Measurements from ENCODE around the gene TPD52L2. TPM values are rescaled to one million over a fixed set of nuclear protein-coding genes. Genes with fewer than 3 reads are reported as not detected.

TPD52L2 gene
- polyA plus RNA-seq, 2 donors: 82.0 to 107 TPM

GRCh38 chr20:63828545-63828944, 36.5 kb upstream of the TPD52L2 start:
- Histone ChIP-seq H3K9me3 (ENCODE audit: control insufficient read depth in 2 of 2, insufficient read depth in 1 of 2, low read depth in 1 of 2, low read length in 1 of 2) (no peaks in the 10 kb centered on the region), H3K36me3 (ENCODE audit: control insufficient read depth in 2 of 2, insufficient read depth in 2 of 2, low read length in 1 of 2) (no peaks in the 10 kb centered on the region), H3K4me3 (ENCODE audit: low read depth in 1 of 2, low read length in 2 of 2) (no peak overlapping the region), H3K27ac (ENCODE audit: low read depth in 2 of 2, low read length in 1 of 2) (no peak overlapping the region), H3K27me3 (ENCODE audit: control insufficient read depth in 1 of 2, insufficient read depth in 2 of 2, low read length in 2 of 2) (peaks cover 0 to 5% of the 10 kb centered on the region in 2 donors), H3K4me1 (ENCODE audit: control insufficient read depth in 2 of 2, insufficient read depth in 2 of 2, low read length in 1 of 2) (peaks cover 0 to 3% of the 10 kb centered on the region in 2 donors)
- 78 to 82% methylated on average over 12 to 14 of the region's 14 CpGs for WGBS, 2 donors

DNA sequence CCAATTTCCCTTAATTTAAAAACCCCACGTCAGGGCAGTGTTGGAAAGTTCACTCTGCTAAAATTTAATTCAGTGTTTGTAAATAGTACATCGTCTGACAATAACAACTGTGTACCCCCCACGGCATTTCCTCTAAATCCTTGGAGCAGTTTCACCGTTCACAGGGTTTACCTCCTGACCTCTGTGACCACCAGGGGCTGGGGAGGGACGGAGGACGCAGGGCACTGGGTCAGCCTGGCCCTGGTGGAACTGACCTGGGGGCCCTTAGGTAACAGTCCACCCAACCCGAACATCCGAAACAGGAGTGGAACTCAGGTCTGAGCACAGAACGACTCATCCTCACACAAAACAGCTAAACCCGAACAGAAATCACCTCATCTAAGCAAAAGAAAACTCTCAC, 36.1 kb upstream of the TPD52L2 start:
- WGBS, 2 donors: 64 to 69% methylated on average over 10 of the region's 10 CpGs
- Histone ChIP-seq H3K27ac (ENCODE audit: low read depth in 2 of 2, low read length in 1 of 2) (no peak overlapping the region), H3K4me1 (ENCODE audit: control insufficient read depth in 2 of 2, insufficient read depth in 2 of 2, low read length in 1 of 2) (peaks cover 0 to 3% of the 10 kb centered on the region in 2 donors), H3K27me3 (ENCODE audit: control insufficient read depth in 1 of 2, insufficient read depth in 2 of 2, low read length in 2 of 2) (peaks cover 0 to 5% of the 10 kb centered on the region in 2 donors), H3K9me3 (ENCODE audit: control insufficient read depth in 2 of 2, insufficient read depth in 1 of 2, low read depth in 1 of 2, low read length in 1 of 2) (no peaks in the 10 kb centered on the region), H3K4me3 (ENCODE audit: low read depth in 1 of 2, low read length in 2 of 2) (peak overlapping the region in 1 of 2 donors; percentile 72), H3K36me3 (ENCODE audit: control insufficient read depth in 2 of 2, insufficient read depth in 2 of 2, low read length in 1 of 2) (no peaks in the 10 kb centered on the region)

- 8 to 16% methylated on average over 10 of the region's 10 CpGs for WGBS, 2 donors
- Histone ChIP-seq H3K36me3 (ENCODE audit: control insufficient read depth in 2 of 2, insufficient read depth in 2 of 2, low read length in 1 of 2) (no peaks in the 10 kb centered on the region), H3K4me3 (ENCODE audit: low read depth in 1 of 2, low read length in 2 of 2) (peak overlapping the region; percentile 41 to 72), H3K4me1 (ENCODE audit: control insufficient read depth in 2 of 2, insufficient read depth in 2 of 2, low read length in 1 of 2) (peaks cover 0 to 3% of the 10 kb centered on the region in 2 donors), H3K9me3 (ENCODE audit: control insufficient read depth in 2 of 2, insufficient read depth in 1 of 2, low read depth in 1 of 2, low read length in 1 of 2) (no peaks in the 10 kb centered on the region), H3K27ac (ENCODE audit: low read depth in 2 of 2, low read length in 1 of 2) (no peak overlapping the region), H3K27me3 (ENCODE audit: control insufficient read depth in 1 of 2, insufficient read depth in 2 of 2, low read length in 2 of 2) (peaks cover 0 to 5% of the 10 kb centered on the region in 2 donors)
These were observed 35.5 kb upstream of the TPD52L2 start for GRCh38 chr20:63829603-63829944.

DNA sequence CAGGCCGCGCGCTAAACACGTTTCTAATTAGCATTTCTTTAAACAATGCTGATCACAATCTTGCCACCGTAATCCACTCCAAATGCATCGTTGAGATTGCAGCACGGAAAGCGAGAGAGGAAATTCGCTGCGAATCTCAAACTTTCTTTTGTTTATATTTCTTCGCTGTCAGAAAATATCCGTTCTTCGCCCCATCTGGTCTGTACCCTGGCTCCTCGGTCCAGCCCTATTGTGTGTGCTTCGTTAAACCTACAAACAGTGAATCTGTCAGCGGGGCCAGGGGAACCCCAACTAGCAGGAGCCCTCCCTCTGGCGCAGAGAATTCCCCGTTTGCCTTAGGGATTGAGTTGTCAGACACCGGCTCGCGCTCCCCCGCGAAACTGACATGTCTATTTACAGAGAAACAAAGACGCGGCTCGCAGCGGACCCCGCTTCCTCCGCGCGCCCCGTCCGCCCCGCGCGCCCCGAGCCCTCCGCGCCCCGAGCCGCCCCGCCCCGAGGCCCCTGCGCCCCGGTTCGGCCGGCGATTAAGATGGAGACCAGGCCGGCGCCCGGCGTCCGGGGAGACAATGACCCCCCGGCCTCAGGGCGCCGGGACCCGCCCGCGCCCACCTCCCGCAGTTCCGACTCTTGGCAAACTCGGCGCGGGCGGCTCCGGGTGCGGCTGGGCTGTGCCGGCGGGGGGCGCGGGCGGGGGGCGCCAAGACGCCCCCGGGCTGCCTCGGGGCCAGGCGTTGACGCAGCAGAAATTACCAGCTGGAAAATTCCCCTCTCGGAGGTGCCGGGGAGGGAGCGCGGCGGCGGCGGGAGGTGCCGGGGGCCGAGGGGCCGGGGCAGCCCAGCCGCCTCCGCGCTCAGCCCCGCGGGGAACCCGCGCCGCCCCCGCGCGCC, 34.9 kb upstream of the TPD52L2 start:
- Histone ChIP-seq H3K9me3 (ENCODE audit: control insufficient read depth in 2 of 2, insufficient read depth in 1 of 2, low read depth in 1 of 2, low read length in 1 of 2) (no peaks in the 10 kb centered on the region), H3K36me3 (ENCODE audit: control insufficient read depth in 2 of 2, insufficient read depth in 2 of 2, low read length in 1 of 2) (no peaks in the 10 kb centered on the region), H3K4me1 (ENCODE audit: control insufficient read depth in 2 of 2, insufficient read depth in 2 of 2, low read length in 1 of 2) (peaks cover 0 to 3% of the 10 kb centered on the region in 2 donors), H3K4me3 (ENCODE audit: low read depth in 1 of 2, low read length in 2 of 2) (peak overlapping the region; percentile 41 to 72), H3K27me3 (ENCODE audit: control insufficient read depth in 1 of 2, insufficient read depth in 2 of 2, low read length in 2 of 2) (peaks cover 0 to 5% of the 10 kb centered on the region in 2 donors), H3K27ac (ENCODE audit: low read depth in 2 of 2, low read length in 1 of 2) (peak overlapping the region; percentile 36 to 48)
- WGBS, 2 donors: 0 to 1% methylated on average over 54 to 99 of the region's 99 CpGs

- peak within 1 kb of the TSS; percentile 55 to 72 for H3K4me3 ChIP-seq (ENCODE audit: low read depth in 1 of 2, low read length in 2 of 2)
- peak within 1 kb of the TSS; percentile 48 to 62 for H3K27ac ChIP-seq (ENCODE audit: low read depth in 2 of 2, low read length in 1 of 2)
- no peaks in the 10 kb centered on the region for H3K36me3 ChIP-seq (ENCODE audit: control insufficient read depth in 2 of 2, insufficient read depth in 2 of 2, low read length in 1 of 2)
- H3K27me3 ChIP-seq (ENCODE audit: control insufficient read depth in 1 of 2, insufficient read depth in 2 of 2, low read length in 2 of 2): peaks cover 0 to 5% of the 10 kb centered on the region in 2 donors
- H3K4me1 ChIP-seq (ENCODE audit: control insufficient read depth in 2 of 2, insufficient read depth in 2 of 2, low read length in 1 of 2): peaks cover 0 to 3% of the 10 kb centered on the region in 2 donors
- 1 to 2% methylated on average over 27 to 147 of the region's 147 CpGs for WGBS, 2 donors
- no peaks in the 10 kb centered on the region for H3K9me3 ChIP-seq (ENCODE audit: control insufficient read depth in 2 of 2, insufficient read depth in 1 of 2, low read depth in 1 of 2, low read length in 1 of 2)
These were observed 34.1 kb upstream of the TPD52L2 start, which contains the start of gene ZBTB46 for GRCh38 chr20:63830841-63831588. Gene ZBTB46 (minus strand): TSS chr20:63831264. CDS start chr20:63790757, 40,507 bp downstream.

DNA sequence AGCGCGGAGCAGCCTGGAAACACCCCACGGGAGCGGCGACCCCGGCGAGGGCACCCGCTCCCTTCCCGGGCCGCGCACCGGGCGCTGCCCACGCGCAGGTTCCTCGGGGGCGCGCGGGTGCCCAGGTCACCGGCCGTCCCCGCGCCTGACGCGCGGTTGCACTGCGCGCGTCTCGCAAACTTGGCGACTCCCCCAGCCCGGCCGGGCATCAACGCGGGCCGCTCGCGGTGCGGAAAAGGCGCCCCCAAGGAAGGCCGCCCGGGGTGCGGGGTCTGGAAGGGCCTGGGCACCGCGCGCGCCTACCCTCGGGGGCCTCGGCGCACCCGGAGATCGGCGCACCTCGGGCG, 33.5 kb upstream of the TPD52L2 start:
- H3K4me3 ChIP-seq (ENCODE audit: low read depth in 1 of 2, low read length in 2 of 2): peak overlapping the region; percentile 55 to 72
- H3K27ac ChIP-seq (ENCODE audit: low read depth in 2 of 2, low read length in 1 of 2): peak overlapping the region; percentile 47 to 62
- 0 to 2% methylated on average over 48 to 55 of the region's 55 CpGs for WGBS, 2 donors
- no peaks in the 10 kb centered on the region for H3K36me3 ChIP-seq (ENCODE audit: control insufficient read depth in 2 of 2, insufficient read depth in 2 of 2, low read length in 1 of 2)
- H3K4me1 ChIP-seq (ENCODE audit: control insufficient read depth in 2 of 2, insufficient read depth in 2 of 2, low read length in 1 of 2): peaks cover 0 to 3% of the 10 kb centered on the region in 2 donors
- H3K9me3 ChIP-seq (ENCODE audit: control insufficient read depth in 2 of 2, insufficient read depth in 1 of 2, low read depth in 1 of 2, low read length in 1 of 2): no peaks in the 10 kb centered on the region
- H3K27me3 ChIP-seq (ENCODE audit: control insufficient read depth in 1 of 2, insufficient read depth in 2 of 2, low read length in 2 of 2): peaks cover 0 to 5% of the 10 kb centered on the region in 2 donors

DNA sequence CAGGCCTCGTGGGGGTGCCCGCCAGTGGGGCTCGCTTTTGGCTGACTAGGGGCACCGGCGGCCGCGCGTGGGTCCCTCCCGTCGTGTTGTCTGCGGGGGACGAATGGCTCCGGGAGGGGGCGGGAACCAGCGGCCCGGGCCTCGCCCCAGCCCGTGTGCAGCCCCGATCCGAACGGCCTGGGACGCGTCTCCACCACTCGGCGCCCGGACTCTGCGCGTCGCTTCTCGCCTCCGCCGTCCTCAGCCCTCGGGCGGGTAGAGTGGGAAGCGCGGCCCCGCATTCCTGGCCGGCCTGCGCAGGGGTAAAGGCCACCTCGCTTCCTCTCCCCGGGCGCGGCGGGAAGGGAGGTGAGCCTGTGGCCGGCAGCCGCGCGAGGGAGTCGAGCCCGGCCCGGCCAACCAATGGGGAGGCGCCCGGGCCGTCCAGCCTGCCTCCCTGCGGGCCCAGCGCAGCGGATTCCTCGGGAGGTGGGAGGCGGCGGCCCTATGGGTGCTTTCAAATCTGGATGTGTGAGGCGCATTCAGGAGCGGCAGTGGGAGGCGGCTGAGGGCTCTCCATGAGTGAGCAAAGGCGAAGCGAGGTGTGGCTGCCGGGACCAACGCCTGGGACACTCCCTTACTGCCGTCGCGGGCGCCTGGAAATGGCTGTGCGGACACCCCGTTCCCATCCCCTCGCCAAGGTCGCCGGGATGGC, 32.9 kb upstream of the TPD52L2 start:
- Histone ChIP-seq H3K36me3 (ENCODE audit: control insufficient read depth in 2 of 2, insufficient read depth in 2 of 2, low read length in 1 of 2) (no peaks in the 10 kb centered on the region), H3K4me1 (ENCODE audit: control insufficient read depth in 2 of 2, insufficient read depth in 2 of 2, low read length in 1 of 2) (peaks cover 0 to 3% of the 10 kb centered on the region in 2 donors), H3K4me3 (ENCODE audit: low read depth in 1 of 2, low read length in 2 of 2) (peak overlapping the region; percentile 55 to 72), H3K9me3 (ENCODE audit: control insufficient read depth in 2 of 2, insufficient read depth in 1 of 2, low read depth in 1 of 2, low read length in 1 of 2) (no peaks in the 10 kb centered on the region), H3K27me3 (ENCODE audit: control insufficient read depth in 1 of 2, insufficient read depth in 2 of 2, low read length in 2 of 2) (peaks cover 0 to 5% of the 10 kb centered on the region in 2 donors), H3K27ac (ENCODE audit: low read depth in 2 of 2, low read length in 1 of 2) (peak overlapping the region; percentile 48 to 62)
- 10 to 15% methylated on average over 58 to 76 of the region's 76 CpGs for WGBS, 2 donors

- H3K27me3 ChIP-seq (ENCODE audit: control insufficient read depth in 1 of 2, insufficient read depth in 2 of 2, low read length in 2 of 2): peaks cover 0 to 5% of the 10 kb centered on the region in 2 donors
- H3K9me3 ChIP-seq (ENCODE audit: control insufficient read depth in 2 of 2, insufficient read depth in 1 of 2, low read depth in 1 of 2, low read length in 1 of 2): no peaks in the 10 kb centered on the region
- no peak overlapping the region for H3K4me3 ChIP-seq (ENCODE audit: low read depth in 1 of 2, low read length in 2 of 2)
- H3K36me3 ChIP-seq (ENCODE audit: control insufficient read depth in 2 of 2, insufficient read depth in 2 of 2, low read length in 1 of 2): no peaks in the 10 kb centered on the region
- peaks cover 0 to 3% of the 10 kb centered on the region in 2 donors for H3K4me1 ChIP-seq (ENCODE audit: control insufficient read depth in 2 of 2, insufficient read depth in 2 of 2, low read length in 1 of 2)
- peak overlapping the region in 1 of 2 donors; percentile 38 for H3K27ac ChIP-seq (ENCODE audit: low read depth in 2 of 2, low read length in 1 of 2)
- WGBS, 2 donors: 65 to 72% methylated on average over 20 of the region's 20 CpGs
These were observed 31.1 kb upstream of the TPD52L2 start for GRCh38 chr20:63833776-63834490.

DNA sequence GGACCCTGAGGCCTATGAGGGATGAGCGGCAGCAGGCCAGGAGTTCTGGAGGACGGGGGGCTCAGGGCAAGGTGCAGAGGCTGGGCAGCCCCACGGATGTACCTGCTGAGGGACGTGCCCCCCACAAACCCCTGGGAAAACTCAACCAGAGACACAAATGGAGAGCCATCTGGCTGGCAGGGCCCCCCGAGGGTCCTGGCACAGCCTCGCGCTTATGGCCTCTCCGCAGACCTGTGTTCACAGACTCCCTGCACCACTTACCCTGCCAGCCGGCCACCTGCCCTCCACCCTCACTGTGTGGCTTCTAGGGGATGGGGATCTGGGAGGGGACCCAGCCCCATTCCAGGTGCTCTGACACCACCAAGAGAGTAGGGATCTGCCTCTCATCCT, 30.6 kb upstream of the TPD52L2 start:
- no peaks in the 10 kb centered on the region for H3K9me3 ChIP-seq (ENCODE audit: control insufficient read depth in 2 of 2, insufficient read depth in 1 of 2, low read depth in 1 of 2, low read length in 1 of 2)
- H3K27me3 ChIP-seq (ENCODE audit: control insufficient read depth in 1 of 2, insufficient read depth in 2 of 2, low read length in 2 of 2): peaks cover 0 to 5% of the 10 kb centered on the region in 2 donors
- WGBS, 2 donors: 76 to 83% methylated on average over 7 to 9 of the region's 9 CpGs
- no peak overlapping the region for H3K4me3 ChIP-seq (ENCODE audit: low read depth in 1 of 2, low read length in 2 of 2)
- no peaks in the 10 kb centered on the region for H3K36me3 ChIP-seq (ENCODE audit: control insufficient read depth in 2 of 2, insufficient read depth in 2 of 2, low read length in 1 of 2)
- peak overlapping the region in 1 of 2 donors; percentile 38 for H3K27ac ChIP-seq (ENCODE audit: low read depth in 2 of 2, low read length in 1 of 2)
- H3K4me1 ChIP-seq (ENCODE audit: control insufficient read depth in 2 of 2, insufficient read depth in 2 of 2, low read length in 1 of 2): peaks cover 0 to 3% of the 10 kb centered on the region in 2 donors
